Measurements from ENCODE around the gene GTPBP10.

Gene GTPBP10

DNA sequence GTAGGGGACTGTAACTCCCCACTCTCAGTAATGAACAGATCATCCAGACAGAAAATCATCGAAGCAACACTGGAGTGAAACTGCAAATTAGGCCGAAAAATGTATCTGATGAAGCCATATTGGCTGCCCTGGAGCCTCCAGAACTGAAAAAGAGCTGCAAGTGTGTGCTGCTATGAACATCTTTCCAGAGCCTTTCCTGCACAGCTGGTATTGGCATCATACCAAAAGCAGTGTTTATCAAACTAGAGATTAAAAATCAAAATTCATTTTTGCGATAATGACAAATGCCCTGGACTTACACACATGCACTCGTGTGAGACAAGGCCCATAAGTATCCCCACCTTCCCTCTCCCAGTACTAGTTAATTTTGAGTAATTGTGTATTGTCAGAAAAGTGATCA is 49.9 kb downstream of the GTPBP10 start:
- DNase-seq (ENCODE audit: low read depth) = no peak
- no peak overlapping the region for H3K4me3 ChIP-seq (replicated peaks; ENCODE audit: low read depth, low read length)
- TF ChIP-seq, protein P1, sequence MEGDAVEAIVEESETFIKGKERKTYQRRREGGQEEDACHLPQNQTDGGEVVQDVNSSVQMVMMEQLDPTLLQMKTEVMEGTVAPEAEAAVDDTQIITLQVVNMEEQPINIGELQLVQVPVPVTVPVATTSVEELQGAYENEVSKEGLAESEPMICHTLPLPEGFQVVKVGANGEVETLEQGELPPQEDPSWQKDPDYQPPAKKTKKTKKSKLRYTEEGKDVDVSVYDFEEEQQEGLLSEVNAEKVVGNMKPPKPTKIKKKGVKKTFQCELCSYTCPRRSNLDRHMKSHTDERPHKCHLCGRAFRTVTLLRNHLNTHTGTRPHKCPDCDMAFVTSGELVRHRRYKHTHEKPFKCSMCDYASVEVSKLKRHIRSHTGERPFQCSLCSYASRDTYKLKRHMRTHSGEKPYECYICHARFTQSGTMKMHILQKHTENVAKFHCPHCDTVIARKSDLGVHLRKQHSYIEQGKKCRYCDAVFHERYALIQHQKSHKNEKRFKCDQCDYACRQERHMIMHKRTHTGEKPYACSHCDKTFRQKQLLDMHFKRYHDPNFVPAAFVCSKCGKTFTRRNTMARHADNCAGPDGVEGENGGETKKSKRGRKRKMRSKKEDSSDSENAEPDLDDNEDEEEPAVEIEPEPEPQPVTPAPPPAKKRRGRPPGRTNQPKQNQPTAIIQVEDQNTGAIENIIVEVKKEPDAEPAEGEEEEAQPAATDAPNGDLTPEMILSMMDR (IDR thresholded peaks at IDR 0.05; ENCODE audit: low read length, missing control alignments) = no peak

DNA sequence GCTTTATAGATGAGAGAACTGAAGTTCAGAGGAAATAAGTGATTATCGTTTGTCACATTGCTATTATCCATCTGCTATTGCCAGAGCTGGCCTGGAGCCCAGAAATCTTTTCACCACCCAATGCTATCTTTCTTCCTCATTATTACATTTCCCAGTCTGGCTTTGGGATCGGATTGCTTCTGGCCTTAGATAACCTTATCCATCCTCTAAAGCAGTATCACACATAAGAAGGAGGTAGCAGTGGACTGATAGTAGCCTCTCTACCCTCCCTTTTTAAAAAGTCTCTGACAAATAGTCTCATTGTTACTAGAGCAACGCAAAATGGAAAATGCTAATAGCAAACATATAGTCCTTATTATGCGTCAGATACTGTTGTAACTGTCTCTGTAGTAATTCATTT is 55.5 kb downstream of the GTPBP10 start:
- no peak overlapping the region for H3K4me3 ChIP-seq (replicated peaks; ENCODE audit: low read depth, low read length)
- peak; percentile 32 for DNase-seq (ENCODE audit: low read depth)
- TF ChIP-seq, protein P1 (IDR thresholded peaks at IDR 0.05; ENCODE audit: low read length, missing control alignments) = no peak

- TF ChIP-seq, protein P1 (IDR thresholded peaks at IDR 0.05; ENCODE audit: low read length, missing control alignments) = no peak
- DNase-seq (ENCODE audit: low read depth) = no peak
- peak overlapping the region; percentile 68 for H3K4me3 ChIP-seq (replicated peaks; ENCODE audit: low read depth, low read length)
These were observed 56.3 kb downstream of the GTPBP10 start for GRCh38 chr7:90402785-90403173.

GRCh38 chr7:90403174-90404113 is 56.9 kb downstream of the GTPBP10 start, which contains the start of gene CLDN12:
CLDN12 (plus strand) TSS chr7:90403461; CDS start chr7:90412677, 9,216 bp downstream.
- DNase-seq (ENCODE audit: low read depth) = peak; percentile 99
- peak within 1 kb of the TSS; percentile 68 for H3K4me3 ChIP-seq (replicated peaks; ENCODE audit: low read depth, low read length)
- TF ChIP-seq, protein P1 (IDR thresholded peaks at IDR 0.05; ENCODE audit: low read length, missing control alignments) = no peak

- peak overlapping the region; percentile 68 for H3K4me3 ChIP-seq (replicated peaks; ENCODE audit: low read depth, low read length)
- no peak for DNase-seq (ENCODE audit: low read depth)
These were observed 58.3 kb downstream of the GTPBP10 start for GRCh38 chr7:90404777-90405176.

DNA sequence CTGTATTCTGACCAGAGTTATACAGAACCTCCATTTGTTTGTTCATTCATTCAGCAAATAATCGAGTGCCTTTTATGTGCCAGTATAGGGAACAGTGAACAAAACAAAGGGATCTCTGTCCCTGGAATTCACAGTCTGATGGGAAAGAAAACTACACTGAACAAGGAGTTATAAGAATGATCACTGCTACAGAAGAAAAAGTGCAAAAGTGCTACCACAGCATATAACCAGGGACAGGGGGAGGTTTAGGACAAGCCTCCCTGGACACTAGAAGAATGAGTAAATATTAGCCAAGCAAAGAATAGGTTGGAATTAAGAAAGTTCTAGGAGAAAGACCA is 60.9 kb downstream of the GTPBP10 start:
- DNase-seq (ENCODE audit: low read depth) = no peak
- TF ChIP-seq, protein P1 (IDR thresholded peaks at IDR 0.05; ENCODE audit: low read length, missing control alignments) = no peak
- H3K4me3 ChIP-seq (replicated peaks; ENCODE audit: low read depth, low read length) = no peak overlapping the region

More at GRCh38 chr7:90404777-90405176, 58.3 kb downstream of the GTPBP10 start:
- TF ChIP-seq, protein P1 (IDR thresholded peaks at IDR 0.05; ENCODE audit: low read length, missing control alignments) = no peak

Data from fibroblast of pulmonary artery (primary cell).